GM21576 (cell line): ENCODE results near the gene SV2C.

Source experiments
- ATAC-seq: cut with Tn5 transposase; IDR thresholded peaks from one replicate; pipeline ENCODE4 v1.9.1; 2021; ENCODE audit warnings: mild to moderate bottlenecking, moderate library complexity; ENCODE audit not compliant: unreplicated experiment

SV2C gene

GRCh38 chr5:76099756-76100155 lies 16.6 kb downstream of the SV2C start:
- ATAC-seq: peak; percentile 53

DNA sequence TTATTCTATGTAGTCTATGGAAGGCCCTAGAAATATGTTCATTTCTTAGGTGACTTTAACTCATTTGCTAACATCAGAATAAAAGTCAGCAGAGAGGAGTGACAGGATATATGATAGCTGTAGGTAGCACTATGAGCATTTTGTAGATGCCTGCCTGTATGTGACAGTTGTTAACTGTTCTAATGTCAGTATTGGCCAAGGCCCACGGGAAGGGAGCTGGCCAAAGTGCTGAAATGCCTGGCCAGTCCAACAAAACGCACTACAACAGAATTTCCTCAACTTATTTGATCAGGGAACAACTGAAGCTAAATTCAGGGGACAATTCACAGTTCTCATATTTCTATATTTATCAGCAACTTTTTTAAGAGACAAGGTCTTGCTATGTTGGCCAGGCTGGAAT lies 20.8 kb downstream of the SV2C start:
- ATAC-seq: no peak

GRCh38 chr5:76106149-76106548 lies 23.0 kb downstream of the SV2C start:
- ATAC-seq: no peak

DNA sequence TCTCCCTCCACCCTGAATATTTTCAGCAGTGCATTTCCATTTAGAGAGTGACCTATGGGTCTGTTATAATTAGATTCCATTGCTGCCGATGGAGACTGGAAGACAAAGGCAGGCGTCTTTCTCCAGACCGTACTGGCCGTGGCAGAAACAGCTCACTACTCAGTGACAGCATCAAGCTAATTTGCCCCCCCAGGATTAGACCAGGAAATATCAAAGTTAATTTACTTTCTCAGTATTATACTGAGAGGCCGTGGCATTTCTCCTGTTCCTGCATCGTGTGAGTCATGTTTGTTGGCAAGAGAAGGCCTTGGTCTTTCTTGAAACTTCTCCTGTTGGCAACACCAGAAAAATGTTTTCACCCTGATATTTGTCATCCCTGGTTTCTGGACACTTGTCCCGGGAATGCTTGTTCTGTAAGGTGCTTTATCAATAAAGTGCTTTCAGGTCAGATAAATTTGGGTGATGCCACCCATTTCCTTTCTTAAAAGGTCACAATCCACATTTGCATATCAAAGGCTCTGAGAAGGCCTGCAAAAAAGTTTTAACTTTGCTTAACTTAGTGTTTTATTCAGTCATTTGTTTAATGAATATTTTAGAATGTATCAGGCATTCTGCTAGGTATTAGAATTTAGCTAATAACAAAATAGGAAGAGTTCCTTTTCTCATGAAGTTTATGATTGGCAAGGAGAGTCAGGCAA lies 28.4 kb downstream of the SV2C start:
- ATAC-seq: no peak

- no peak for ATAC-seq
Observed at GRCh38 chr5:76113103-76113502, 29.9 kb downstream of the SV2C start.

GRCh38 chr5:76114179-76114851 lies 31.1 kb downstream of the SV2C start:
- no peak for ATAC-seq

DNA sequence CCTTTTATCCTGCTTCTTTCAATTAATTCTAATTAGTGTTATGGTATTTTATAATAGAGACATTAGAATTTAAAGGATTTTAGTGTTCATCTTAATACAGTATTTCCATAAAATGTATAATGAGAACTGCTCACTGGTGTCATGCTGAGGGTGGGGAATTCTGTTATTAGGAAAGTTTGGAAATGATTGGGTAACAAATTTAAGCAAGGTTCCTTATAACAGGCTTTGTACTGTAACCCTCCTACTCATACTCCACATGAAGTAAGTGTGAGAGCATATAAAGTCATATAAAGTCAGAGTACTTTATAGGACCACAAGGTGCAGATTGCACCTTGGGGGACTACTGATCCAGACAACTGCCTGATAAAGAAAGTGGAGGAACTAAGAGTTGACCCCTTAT lies 42.2 kb downstream of the SV2C start:
- ATAC-seq: no peak

GRCh38 chr5:76125888-76126287 lies 42.7 kb downstream of the SV2C start:
- no peak for ATAC-seq

DNA sequence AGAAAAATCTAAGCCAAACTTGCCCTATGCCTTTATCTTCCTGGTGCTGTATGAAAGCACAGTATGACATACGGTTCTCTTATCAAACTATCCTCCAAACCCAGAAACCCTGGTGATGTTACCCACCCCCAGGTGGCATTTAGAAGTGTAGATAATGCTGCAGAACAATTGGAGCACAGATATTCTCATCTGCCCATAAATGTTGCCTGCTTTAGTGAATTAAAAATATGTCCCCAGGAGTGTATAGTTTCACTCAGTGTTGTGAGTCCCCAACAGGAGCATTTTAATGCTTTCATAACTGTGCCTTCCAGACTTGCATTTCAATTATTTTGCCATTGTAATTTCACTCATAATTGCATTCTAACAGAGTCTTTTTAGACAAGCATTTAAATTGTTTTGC lies 50.8 kb downstream of the SV2C start:
- ATAC-seq: no peak

DNA sequence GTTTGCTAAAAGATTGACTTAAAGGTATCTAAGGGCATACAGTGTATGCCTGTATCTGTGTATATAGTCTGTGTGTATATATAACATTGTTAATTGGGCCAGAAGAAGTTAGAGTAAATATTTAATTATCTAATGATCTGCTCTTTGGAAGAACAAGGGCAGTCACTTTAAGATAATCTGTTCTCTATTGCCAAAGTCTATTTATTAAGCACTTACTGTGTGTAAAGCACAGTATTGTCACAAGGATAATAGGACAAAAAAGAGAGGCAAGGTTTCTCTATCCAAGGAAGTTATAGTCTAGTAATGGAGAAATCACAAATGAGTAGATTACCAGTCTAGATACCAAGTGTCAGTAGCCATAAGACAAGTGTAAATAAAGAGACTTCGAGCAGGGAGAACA lies 51.5 kb downstream of the SV2C start:
- ATAC-seq: no peak

- ATAC-seq: no peak
Observed at GRCh38 chr5:76137887-76138542, 54.8 kb downstream of the SV2C start.

DNA sequence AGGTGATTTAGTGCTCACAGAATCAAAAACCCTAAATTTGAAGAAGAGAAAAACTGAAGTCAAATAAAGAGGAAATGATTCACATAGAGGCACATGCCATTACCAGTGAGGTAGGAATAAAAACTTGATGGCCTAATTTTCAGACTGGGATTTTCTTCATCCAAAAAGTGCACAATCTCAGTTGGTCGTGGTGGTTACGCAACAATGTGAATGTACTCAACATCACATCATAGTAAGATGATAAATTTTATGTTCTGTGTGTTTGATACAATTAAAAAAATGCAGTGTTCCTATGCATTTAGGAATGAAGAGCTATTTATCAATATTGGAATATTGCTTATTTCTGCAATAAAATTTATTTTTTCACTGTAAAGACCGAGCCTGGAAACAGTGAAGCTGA lies 60.7 kb downstream of the SV2C start:
- ATAC-seq: no peak

DNA sequence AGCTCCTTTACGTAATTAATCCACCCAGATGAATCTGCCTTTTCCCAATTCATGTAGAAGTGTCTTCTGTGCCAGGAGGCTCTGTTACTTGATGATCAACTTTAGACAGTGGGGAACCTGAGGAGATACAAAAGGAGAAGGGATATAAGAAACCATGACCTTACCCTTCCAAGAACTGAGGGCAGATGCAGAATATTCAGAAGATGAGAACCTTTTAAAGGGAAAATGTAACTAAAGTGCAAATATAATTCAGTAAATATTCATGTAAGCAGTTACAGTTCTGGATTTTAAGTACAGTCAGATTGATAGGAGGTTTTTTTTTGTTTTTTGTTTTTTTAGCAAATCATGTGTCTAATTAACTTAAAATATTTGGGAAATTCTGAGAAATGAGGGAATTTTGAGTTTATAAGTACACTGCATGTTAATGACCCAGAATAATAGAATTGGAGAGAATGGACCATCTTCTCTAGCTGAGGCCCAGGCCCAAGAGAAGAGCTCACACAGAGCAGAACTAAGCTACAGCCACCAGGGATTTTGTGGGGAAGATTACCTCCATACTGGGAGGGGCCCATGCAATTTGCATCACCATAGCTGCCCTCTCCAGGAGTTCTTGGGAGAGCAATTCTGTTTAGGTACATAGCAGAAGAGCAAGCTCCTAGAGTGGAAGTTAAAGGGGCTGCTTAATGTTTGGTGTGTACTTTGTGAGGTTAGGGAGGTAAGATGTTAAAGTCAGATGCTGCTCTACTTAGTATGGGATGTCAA lies 61.5 kb downstream of the SV2C start:
- no peak for ATAC-seq

DNA sequence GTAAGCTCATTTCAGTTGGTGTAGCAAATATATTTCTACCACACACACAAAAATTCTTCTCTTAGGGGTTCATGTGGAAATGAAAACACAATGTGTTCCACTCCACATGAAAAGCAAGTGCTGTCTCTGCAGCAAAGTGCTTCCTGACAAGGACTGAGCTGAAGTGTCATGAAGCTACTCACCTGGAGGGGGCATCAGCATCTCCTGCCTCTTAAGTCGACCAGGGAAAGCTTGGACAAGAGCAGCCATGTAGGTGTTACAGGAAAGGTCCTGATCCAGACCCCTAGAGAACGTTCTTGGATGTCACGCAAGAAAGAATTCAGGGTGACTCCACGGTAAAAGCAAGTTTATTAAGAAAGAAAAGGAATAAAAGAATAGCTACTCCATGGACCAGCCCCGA lies 62.8 kb downstream of the SV2C start:
- no peak for ATAC-seq

DNA sequence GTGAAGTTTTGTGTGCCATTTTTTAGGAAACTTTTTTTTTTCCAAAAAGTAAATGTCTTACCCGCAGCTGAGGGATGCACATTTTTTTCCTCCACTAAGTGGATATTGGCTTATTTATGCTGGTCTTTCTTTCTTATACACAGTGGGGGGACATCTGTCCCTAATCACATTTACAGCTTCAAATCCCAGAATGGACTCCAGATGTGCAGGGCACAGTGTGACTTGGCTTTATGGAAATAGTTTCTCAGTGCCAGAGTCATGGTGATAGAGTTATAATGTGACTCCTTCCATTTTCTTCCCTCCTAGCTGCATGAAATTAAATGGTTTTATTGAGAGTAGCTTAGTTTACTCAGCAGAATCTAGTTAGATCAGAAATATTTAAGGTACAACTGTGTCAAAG lies 66.5 kb downstream of the SV2C start:
- ATAC-seq: no peak

- no peak for ATAC-seq
Observed at GRCh38 chr5:76152161-76152560, 69.0 kb downstream of the SV2C start.

DNA sequence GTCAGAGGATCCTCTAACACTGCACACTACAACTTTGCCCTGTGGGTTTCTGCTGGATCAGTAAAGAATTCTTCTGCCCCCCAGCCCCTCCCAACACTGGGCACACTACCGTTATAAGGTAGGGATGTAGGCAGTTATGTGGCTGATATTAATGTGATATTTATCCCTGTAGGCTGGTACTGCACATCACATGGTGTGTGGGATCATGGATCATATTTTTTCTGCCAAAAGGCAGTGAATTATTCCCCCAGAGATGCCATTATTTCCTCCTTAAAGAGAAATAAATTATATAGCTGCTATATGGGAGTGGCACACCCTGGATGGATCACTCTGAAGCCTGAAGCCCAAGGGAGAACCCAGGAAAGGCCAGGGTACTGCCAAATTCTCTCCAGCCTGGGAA lies 69.5 kb downstream of the SV2C start:
- ATAC-seq: no peak

DNA sequence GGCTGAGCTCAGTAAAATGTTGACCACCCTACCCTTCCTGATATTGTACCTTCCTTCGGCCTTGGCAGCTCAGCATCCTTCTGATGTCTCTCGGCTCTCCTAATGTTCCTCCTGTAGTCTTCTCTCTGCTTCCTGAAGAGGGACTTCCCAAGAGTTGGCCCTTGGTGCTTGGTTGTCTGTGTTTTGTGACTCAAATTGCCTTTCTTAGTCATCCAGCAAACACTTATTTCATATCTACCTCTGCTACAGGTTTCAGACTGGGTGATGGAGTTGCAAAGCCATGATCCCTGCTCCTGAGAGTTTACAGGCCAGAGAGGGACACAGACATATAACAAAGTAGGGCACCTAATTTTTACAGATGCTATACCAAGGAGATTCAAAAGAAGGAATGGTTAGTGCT lies 70.1 kb downstream of the SV2C start:
- no peak for ATAC-seq

DNA sequence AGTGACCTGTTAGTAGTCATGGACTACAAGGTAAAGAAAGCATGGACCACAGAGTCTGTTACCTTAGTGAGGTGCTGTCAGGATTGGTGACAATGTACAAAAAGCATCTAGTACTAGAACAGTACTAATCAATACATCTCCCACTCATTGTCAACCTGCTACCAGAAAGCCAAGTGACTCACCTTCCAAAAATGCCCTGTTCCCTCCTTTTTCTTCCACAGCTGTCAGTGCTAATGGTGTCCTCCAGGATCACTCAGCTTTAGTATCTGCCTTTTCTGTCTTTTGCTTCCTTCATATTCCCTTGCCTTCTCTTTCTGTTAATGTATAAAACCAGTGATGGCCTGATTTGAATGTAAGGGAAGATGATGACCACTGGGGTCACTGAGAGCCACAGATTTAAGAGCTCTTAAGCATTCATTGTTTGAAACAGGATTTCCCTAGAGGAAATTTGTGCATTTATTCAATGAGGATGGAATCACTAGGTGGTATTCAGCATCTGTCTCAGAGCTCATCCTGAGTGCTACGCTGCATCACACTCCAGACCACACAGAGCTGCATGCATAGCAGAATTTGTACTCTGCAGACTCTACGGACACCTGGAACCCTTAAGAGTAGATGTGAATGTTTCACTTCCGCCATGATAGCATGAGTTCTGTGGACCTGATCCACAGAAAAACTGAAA lies 71.0 kb downstream of the SV2C start:
- no peak for ATAC-seq

- no peak for ATAC-seq
Observed at GRCh38 chr5:76155536-76155935, 72.4 kb downstream of the SV2C start.

- no peak for ATAC-seq
Observed at GRCh38 chr5:76162335-76162734, 79.2 kb downstream of the SV2C start.
